IMR-90 (cell line): Measurements from ENCODE around the gene SLC1A5. TPM values are rescaled to one million over a fixed set of nuclear protein-coding genes. Genes with fewer than 3 reads are reported as not detected.

ENCODE experiments used
- ATAC-seq: fragments of 200-7000 bp; cut with Tn5 transposase; 2 replicates; pipeline ENCODE4 v1.9.1; 2020; ENCODE audit warnings: low read depth, mild to moderate bottlenecking, moderate library complexity
- BruUV-seq: library from RNA; stranded (reverse); fragments of 400-500 nt; replicated peaks from 2 replicates; lab custom pipeline; 2021; lab: Mats Ljungman, UMichigan
- CTCF ChIA-PET: fragments of 300-600 bp; formaldehyde crosslinking; extraction: SDS; loops from one replicate; lab custom pipeline; 2021; ENCODE audit warnings: antibody characterized with exemption; lab: Yijun Ruan, JAX
- POLR2A ChIA-PET: fragments of 300-600 bp; sonication (Branson Sonifier 250); formaldehyde crosslinking; loops from one replicate; lab custom pipeline; 2022; ENCODE audit warnings: antibody characterized with exemption; ENCODE audit not compliant: unreplicated experiment; lab: Charles Lee
- DNase-seq: peaks from one replicate; pipeline ENCODE4 v3.0.0; 2013
- H2AFZ ChIP-seq: replicated peaks from 2 replicates; pipeline ENCODE3; 2013; ENCODE audit warnings: low read length, mild to moderate bottlenecking; ENCODE audit not compliant: poor library complexity
- H2AK5ac ChIP-seq: 2 replicates; pipeline ENCODE4 v1.6.1; 2013; ENCODE audit warnings: low read depth, low read length, inconsistent platforms
- H2AK9ac ChIP-seq: replicated peaks from 2 replicates; pipeline ENCODE3; 2013; ENCODE audit warnings: mild to moderate bottlenecking, low read depth, low read length, moderate library complexity; ENCODE audit not compliant: poor library complexity
- H2BK120ac ChIP-seq: 2 replicates; pipeline ENCODE4 v1.6.1; 2013; ENCODE audit warnings: low read depth, low read length, inconsistent platforms
- H2BK15ac ChIP-seq: 3 replicates; pipeline ENCODE4 v1.6.1; 2013; ENCODE audit warnings: low read depth, low read length, inconsistent platforms
- H2BK20ac ChIP-seq: 2 replicates; pipeline ENCODE4 v1.6.1; 2013; ENCODE audit warnings: low read depth, mild to moderate bottlenecking, inconsistent platforms, low read length, moderate library complexity
- H2BK5ac ChIP-seq: 2 replicates; pipeline ENCODE4 v1.6.1; 2013; ENCODE audit warnings: mild to moderate bottlenecking, low read depth, low read length, inconsistent platforms; ENCODE audit not compliant: poor library complexity, severe bottlenecking
- H3K14ac ChIP-seq: replicated peaks from 2 replicates; pipeline ENCODE4 v1.6.1; 2013; ENCODE audit warnings: low read depth, low read length, inconsistent platforms
- H3K18ac ChIP-seq: 2 replicates; pipeline ENCODE4 v1.6.1; 2013; ENCODE audit warnings: low read depth, low read length, control low read depth
- H3K23ac ChIP-seq: 2 replicates; pipeline ENCODE4 v1.6.1; 2013; ENCODE audit warnings: low read depth, low read length, inconsistent platforms
- H3K27ac ChIP-seq: 2 replicates; pipeline ENCODE4 v1.5.1; 2013; ENCODE audit warnings: mild to moderate bottlenecking, control low read depth, low read length; ENCODE audit not compliant: insufficient read depth
- H3K27me3 ChIP-seq: 2 replicates; pipeline ENCODE4 v1.6.1; 2013; ENCODE audit warnings: low read length; ENCODE audit not compliant: control insufficient read depth, insufficient read depth
- H3K36me3 ChIP-seq: 2 replicates; pipeline ENCODE4 v1.6.1; 2013; ENCODE audit warnings: low read length, mixed read lengths; ENCODE audit not compliant: control insufficient read depth, insufficient read depth
- H3K4ac ChIP-seq: 2 replicates; pipeline ENCODE4 v1.6.1; 2013; ENCODE audit warnings: low read depth, low read length, inconsistent platforms
- H3K4me1 ChIP-seq: 2 replicates; pipeline ENCODE4 v1.6.1; 2013; ENCODE audit warnings: low read length, mixed read lengths; ENCODE audit not compliant: control insufficient read depth, insufficient read depth
- H3K4me2 ChIP-seq: 2 replicates; pipeline ENCODE4 v1.6.1; 2013; ENCODE audit warnings: low read depth, mild to moderate bottlenecking, control low read depth, low read length, moderate library complexity
- H3K4me3 ChIP-seq: 2 replicates; pipeline ENCODE4 v1.5.1; 2013; ENCODE audit warnings: low read depth, mild to moderate bottlenecking, control low read depth, low read length, moderate library complexity; ENCODE audit not compliant: insufficient read depth
- H3K56ac ChIP-seq: 2 replicates; pipeline ENCODE4 v1.6.1; 2013; ENCODE audit warnings: low read length, inconsistent platforms; ENCODE audit not compliant: insufficient read depth; ENCODE audit errors: extremely low read depth
- H3K79me1 ChIP-seq, 2 experiments: 2 replicates each; pipeline ENCODE4 v1.6.1; 2013; ENCODE audit warnings: low read length in 2 of 2, inconsistent platforms in 1 of 2, low read depth in 1 of 2
- H3K9ac ChIP-seq: 2 replicates; pipeline ENCODE4 v1.6.1; 2013; ENCODE audit warnings: low read depth, low read length, control low read depth
- H3K9me1 ChIP-seq: 2 replicates; pipeline ENCODE4 v1.6.1; 2013; ENCODE audit warnings: low read length, inconsistent platforms; ENCODE audit not compliant: insufficient read depth
- H3K9me3 ChIP-seq: 2 replicates; pipeline ENCODE4 v1.6.1; 2013; ENCODE audit warnings: low read length; ENCODE audit not compliant: control insufficient read depth, insufficient read depth
- H4K20me1 ChIP-seq: 2 replicates; pipeline ENCODE4 v1.6.1; 2013; ENCODE audit warnings: low read length, inconsistent platforms; ENCODE audit not compliant: insufficient read depth
- H4K5ac ChIP-seq: 2 replicates; pipeline ENCODE4 v1.6.1; 2013; ENCODE audit warnings: mild to moderate bottlenecking, low read depth, low read length, control low read depth
- H4K8ac ChIP-seq, 2 experiments: 2 replicates each; pipeline ENCODE4 v1.6.1; 2013; ENCODE audit warnings: low read depth in 2 of 2, low read length in 2 of 2, control low read depth in 1 of 2, inconsistent platforms in 1 of 2
- H4K91ac ChIP-seq: 2 replicates; pipeline ENCODE4 v1.6.1; 2013; ENCODE audit warnings: low read depth, low read length, inconsistent platforms; ENCODE audit not compliant: insufficient read depth
- CHD1 ChIP-seq: IDR thresholded peaks from 2 replicates; pipeline ENCODE4 v1.6.1; 2012; ENCODE audit warnings: low read depth, low read length, improper control_type of control experiment
- FOS ChIP-seq: fragments of 150-350 bp; IDR thresholded peaks from 2 replicates; pipeline ENCODE4 v1.6.1; 2016; ENCODE audit warnings: low read depth, low read length
- MAFK ChIP-seq: IDR thresholded peaks from 2 replicates; pipeline ENCODE4 v1.6.1; 2012; ENCODE audit warnings: low read depth, low read length, improper control_type of control experiment
- MXI1 ChIP-seq: IDR thresholded peaks from 2 replicates; pipeline ENCODE4 v1.6.1; 2012; ENCODE audit warnings: low read depth, mild to moderate bottlenecking, low read length, moderate library complexity, borderline replicate concordance
- NFE2L2 ChIP-seq: fragments of 150-350 bp; IDR thresholded peaks from 2 replicates; pipeline ENCODE4 v1.6.1; 2016; ENCODE audit warnings: low read depth, mild to moderate bottlenecking, low read length
- RCOR1 ChIP-seq: IDR thresholded peaks from 2 replicates; pipeline ENCODE4 v1.6.1; 2012; ENCODE audit warnings: mild to moderate bottlenecking, low read length, improper control_type of control experiment; ENCODE audit not compliant: insufficient replicate concordance
- SMC3 ChIP-seq: fragments of 150-350 bp; IDR thresholded peaks from 2 replicates; pipeline ENCODE4 v1.6.1; 2016; ENCODE audit warnings: low read depth, mild to moderate bottlenecking, antibody characterized with exemption, low read length, moderate library complexity
- USF2 ChIP-seq: fragments of 150-350 bp; IDR thresholded peaks from 2 replicates; pipeline ENCODE4 v1.6.1; 2017; ENCODE audit warnings: mild to moderate bottlenecking, antibody characterized with exemption, low read length, low read depth
- WGBS, 2 experiments: methylation state at CpG; one replicate each; pipeline versions ENCODE4 v1.1.5 to v1.1.7; 2013; ENCODE audit warnings: missing lambda C conversion rate in 2 of 2; ENCODE audit not compliant: insufficient read length in 1 of 2; ENCODE audit errors: extremely low coverage in 2 of 2; 5-methylcytosine and 5-hydroxymethylcytosine counted together
- dilution Hi-C: fragments of 300-500 bp; cut with HindIII; formaldehyde crosslinking; loops from one replicate; pipeline ENCODE4 v1.14.3; 2018; ENCODE audit warnings: low sequenced_read_pairs; ENCODE audit not compliant: unreplicated experiment
- in situ Hi-C: fragments of 300-500 bp; cut with MboI; formaldehyde crosslinking; loops from 3 replicates; pipeline ENCODE4 v1.14.3; 2019; ENCODE audit warnings: low sequenced_read_pairs, inconsistent platforms, mixed read lengths
- intact Hi-C: fragments of 100-400 bp; cut with micrococcal nuclease; formaldehyde crosslinking; loops from 2 replicates; pipeline ENCODE4 v1.10.0; 2022
- polyA plus RNA-seq, 3 experiments: library from polyadenylated mRNA; depleted of rRNA; stranded (reverse); fragments of >200 nt; gene quantifications; 2 replicates each; pipeline ENCODE4 v1.2.3, GENCODE V29; 2012; ENCODE audit warnings: low replicate concordance in 1 of 3
- total RNA-seq: library from RNA; depleted of rRNA; stranded (reverse); fragments of >200 nt; gene quantifications from 2 replicates; pipeline ENCODE4 v1.2.3, GENCODE V29; 2012

Gene SLC1A5
- total and polyA plus RNA-seq, 2 of the 4 experiments (the other 2 are of a cell fraction): 142 to 171 TPM

- Histone ChIP-seq H2AFZ (peak overlapping the region; percentile 48), H4K8ac (peak overlapping the region; percentile 4 to 89; a peak in 3 of 4 replicates), H3K9me3 (no peaks in the 10 kb centered on the region), H3K23ac (peak overlapping the region; percentile 96), H2AK5ac (peak overlapping the region; percentile 75), H2AK9ac (peak overlapping the region; percentile 100), H4K91ac (peak overlapping the region; percentile 73), H3K79me1 (peaks cover 18 to 59% of the 10 kb centered on the region in 2 experiments; a peak in 3 of 4 replicates), H2BK15ac (peak overlapping the region; percentile 4; the same call in 1 of the 3 replicates), H3K27ac (peak overlapping the region; percentile 84), H3K4ac (peak overlapping the region; percentile 87), H2BK20ac (peak overlapping the region; percentile 51), H2BK5ac (peak overlapping the region; percentile 73), H3K56ac (peak overlapping the region; percentile 98), H3K4me3 (peak overlapping the region; percentile 97), H3K14ac (peak overlapping the region; percentile 90), H3K18ac (peak overlapping the region; percentile 76), H3K9ac (peak overlapping the region; percentile 99), H3K27me3 (no peaks in the 10 kb centered on the region), H4K5ac (peak overlapping the region; percentile 45), H3K4me1 (peaks cover 11% of the 10 kb centered on the region), H4K20me1 (peaks cover 61% of the 10 kb centered on the region), H3K36me3 (peaks cover 37% of the 10 kb centered on the region), H2BK120ac (peak overlapping the region; percentile 66), H3K9me1 (peaks cover 7% of the 10 kb centered on the region; the same call in 1 of the 2 replicates), H3K4me2 (peak overlapping the region; percentile 82)
- ATAC-seq: no peak
- intact Hi-C loops: no loop called here
- ChIA-PET POLR2A (interaction anchor here (1.0 kb wide), 1 partner anchor 65 kb away, joined by 3 read pairs; the partner anchor contains the start of gene AP2S1), CTCF (interaction anchor here (0.6 kb wide), 1 partner anchor 303 kb away, joined by 3 read pairs; no protein-coding TSS in a partner anchor)
- no TSS peak for BruUV-seq
- TF ChIP-seq USF2 (no peak), MAFK (no peak), NFE2L2 (no peak), FOS (no peak), CHD1 (no peak), MXI1 (no peak), RCOR1 (no peak), SMC3 (no peak)
- 8% methylated on average over 4 of the region's 4 CpGs; no CpG with 5 or more reads in 1 of the 2 experiments for WGBS, 2 experiments
- in situ Hi-C loops: loop anchor here (10.0 kb wide), 1 partner anchor 59 kb away; no protein-coding TSS in a partner anchor
- DNase-seq: no peak
- dilution Hi-C loops: no loop called here
Measured at GRCh38 chr19:46785980-46786235, 2.5 kb downstream of the SLC1A5 start.
